H1 (cell line): ENCODE measurements around the gene DHFR2.

Experiments used
- CTCF ChIP-seq, 3 experiments: IDR thresholded peaks; 1 replicate in 2 of 3; 2 replicates in 1 of 3; pipeline versions ENCODE4 v1.5.1 to v1.6.1; 2011; ENCODE audit warnings: low read length in 3 of 3, mild to moderate bottlenecking in 3 of 3, inconsistent platforms in 2 of 3, low read depth in 1 of 3, moderate library complexity in 1 of 3; ENCODE audit not compliant: insufficient read depth in 1 of 3; ENCODE audit errors: control extremely low read depth in 1 of 3
- EGR1 ChIP-seq: IDR thresholded peaks from 2 replicates; pipeline ENCODE4 v1.6.1; 2011; ENCODE audit warnings: low read depth, low read length, borderline replicate concordance
- EZH2 ChIP-seq: fragments of 200-600 bp; sonication (generic); IDR thresholded peaks from 2 replicates; pipeline ENCODE4 v1.7.1; 2012; ENCODE audit warnings: low read depth, mild to moderate bottlenecking, moderate library complexity, low read length, inconsistent platforms; ENCODE audit not compliant: severe bottlenecking
- NANOG ChIP-seq: IDR thresholded peaks from 2 replicates; pipeline ENCODE4 v1.6.1; 2011; ENCODE audit warnings: low read length, low read depth, mild to moderate bottlenecking, inconsistent platforms; ENCODE audit not compliant: insufficient read depth, poor library complexity, severe bottlenecking
- POLR2A ChIP-seq, 2 experiments: IDR thresholded peaks; 1 replicate in 1 of 2; 2 replicates in 1 of 2; pipeline ENCODE4 v1.6.1; 2011; ENCODE audit warnings: low read depth in 2 of 2, low read length in 2 of 2, mild to moderate bottlenecking in 2 of 2; ENCODE audit errors: control extremely low read depth in 1 of 2
- SP1 ChIP-seq: IDR thresholded peaks from 2 replicates; pipeline ENCODE4 v1.6.1; 2011; ENCODE audit warnings: low read depth, low read length
- SRF ChIP-seq: IDR thresholded peaks from 2 replicates; pipeline ENCODE4 v1.6.1; 2011; ENCODE audit warnings: mild to moderate bottlenecking, low read depth, low read length, moderate library complexity
- TEAD4 ChIP-seq: IDR thresholded peaks from 2 replicates; pipeline ENCODE4 v1.6.1; 2012; ENCODE audit warnings: low read depth, low read length, inconsistent platforms, mixed read lengths

- TF ChIP-seq EZH2 (no peak), CTCF (IDR thresholded peaks at IDR 0.05; ENCODE audit: control extremely low read depth in 1 of 3, insufficient read depth in 1 of 3, low read depth in 1 of 3, low read length in 3 of 3) (no peak), SRF (no peak), EGR1 (no peak), NANOG (no peak), TEAD4 (no peak), SP1 (no peak), POLR2A (IDR thresholded peaks at IDR 0.05; ENCODE audit: control extremely low read depth in 1 of 2, low read depth in 2 of 2, low read length in 2 of 2) (no peak)
Measured at GRCh38 chr3:94046533-94046932, 16.2 kb downstream of the DHFR2 start.
